GM18508 (cell line): ENCODE measurements around the gene HMX1.

Experiments used
- ATAC-seq: cut with Tn5 transposase; IDR thresholded peaks from one replicate; pipeline ENCODE4 v1.9.1; 2021; ENCODE audit warnings: moderate number of reproducible peaks; ENCODE audit not compliant: insufficient read depth, unreplicated experiment

Gene HMX1

DNA sequence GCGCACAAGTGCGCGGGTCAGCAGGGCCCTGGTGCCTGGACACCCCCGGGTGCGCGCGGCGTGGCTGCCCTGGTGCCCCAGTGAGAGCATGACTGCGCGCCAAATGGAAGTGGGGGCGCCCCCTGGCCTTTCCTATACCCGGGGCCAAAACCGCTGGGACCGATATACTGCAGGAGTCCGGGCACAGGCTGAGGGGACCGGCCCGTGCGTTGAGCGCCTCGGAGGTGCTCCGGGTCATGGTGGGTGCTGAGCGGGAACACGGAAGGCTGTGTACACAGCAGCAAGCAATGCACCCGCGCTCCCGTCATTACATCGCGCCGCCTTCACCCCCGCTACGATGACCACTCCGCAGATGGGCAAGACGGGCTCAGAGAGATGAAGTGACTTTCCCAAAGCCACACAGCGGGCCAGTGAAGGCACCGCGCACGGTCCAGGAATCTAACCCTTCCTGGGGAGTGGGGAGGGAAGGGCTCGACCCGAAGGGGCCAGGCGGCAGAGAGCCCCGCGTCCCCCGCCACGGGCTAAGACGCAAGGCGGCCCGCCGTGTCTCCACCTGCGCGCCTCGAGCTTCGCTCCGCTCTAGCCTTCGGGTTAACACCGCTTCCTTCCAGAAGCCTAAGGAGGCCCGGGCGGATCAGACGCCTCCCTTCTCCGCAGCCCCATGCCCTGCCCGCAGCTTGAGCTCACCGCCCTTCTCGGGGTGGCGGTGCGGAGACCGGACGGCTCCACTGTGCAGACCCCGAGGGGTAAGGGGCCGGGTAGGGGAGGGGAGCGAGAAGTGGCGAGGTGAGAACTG lies 11.3 kb downstream of the HMX1 start:
- ATAC-seq, result no peak

DNA sequence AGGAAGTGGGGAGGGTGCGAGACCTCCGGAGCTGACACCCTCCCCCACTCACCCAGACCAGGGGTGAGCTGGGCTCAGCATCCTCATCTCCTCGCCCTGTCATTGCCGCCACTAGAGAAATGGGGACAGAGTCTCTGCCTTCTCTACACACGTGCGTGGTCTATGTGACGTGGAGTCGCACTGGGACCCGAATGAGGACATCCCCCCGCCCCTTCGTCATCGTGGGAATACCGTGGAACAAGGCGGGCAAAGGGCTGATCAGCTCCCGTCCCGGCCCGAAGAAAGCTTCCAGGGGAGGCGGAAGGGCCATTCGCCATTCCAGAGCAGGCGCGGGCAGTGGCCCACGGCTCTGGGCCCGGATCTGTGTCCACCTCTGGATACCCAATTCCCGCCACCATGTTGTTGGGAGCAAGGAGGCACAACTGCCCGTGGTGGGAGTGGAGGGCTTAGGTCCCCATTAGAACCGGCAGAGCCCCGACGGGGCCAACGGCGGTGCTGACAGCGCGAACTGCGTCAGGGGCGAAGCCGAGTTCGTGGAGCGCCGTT lies 12.0 kb downstream of the HMX1 start:
- ATAC-seq, result no peak

DNA sequence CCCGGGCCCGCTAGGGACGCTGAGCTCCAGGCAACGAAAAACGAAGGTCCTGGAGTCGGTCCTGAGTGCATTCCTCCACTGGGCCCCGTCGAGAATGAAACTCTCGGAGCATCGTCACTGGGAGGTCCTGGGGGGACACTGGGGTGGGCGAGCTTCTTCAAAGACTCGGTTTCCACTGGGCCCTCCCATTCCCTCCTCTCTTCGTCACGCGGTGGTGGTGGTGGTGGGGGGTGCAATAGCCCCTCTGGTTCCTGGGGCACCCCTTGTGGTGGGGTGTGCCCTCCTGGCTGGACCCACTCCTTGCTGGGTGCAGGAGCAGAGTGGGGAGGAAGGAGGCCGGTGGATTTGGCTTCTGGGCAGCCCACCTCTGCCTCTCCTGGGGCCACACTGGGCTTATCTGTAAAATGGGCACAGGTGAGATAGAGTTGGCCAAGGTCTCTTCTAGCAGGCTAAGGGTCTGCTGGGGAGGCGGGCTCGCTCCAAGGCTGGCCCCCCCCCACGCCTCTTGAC lies 12.9 kb downstream of the HMX1 start:
- no peak for ATAC-seq

DNA sequence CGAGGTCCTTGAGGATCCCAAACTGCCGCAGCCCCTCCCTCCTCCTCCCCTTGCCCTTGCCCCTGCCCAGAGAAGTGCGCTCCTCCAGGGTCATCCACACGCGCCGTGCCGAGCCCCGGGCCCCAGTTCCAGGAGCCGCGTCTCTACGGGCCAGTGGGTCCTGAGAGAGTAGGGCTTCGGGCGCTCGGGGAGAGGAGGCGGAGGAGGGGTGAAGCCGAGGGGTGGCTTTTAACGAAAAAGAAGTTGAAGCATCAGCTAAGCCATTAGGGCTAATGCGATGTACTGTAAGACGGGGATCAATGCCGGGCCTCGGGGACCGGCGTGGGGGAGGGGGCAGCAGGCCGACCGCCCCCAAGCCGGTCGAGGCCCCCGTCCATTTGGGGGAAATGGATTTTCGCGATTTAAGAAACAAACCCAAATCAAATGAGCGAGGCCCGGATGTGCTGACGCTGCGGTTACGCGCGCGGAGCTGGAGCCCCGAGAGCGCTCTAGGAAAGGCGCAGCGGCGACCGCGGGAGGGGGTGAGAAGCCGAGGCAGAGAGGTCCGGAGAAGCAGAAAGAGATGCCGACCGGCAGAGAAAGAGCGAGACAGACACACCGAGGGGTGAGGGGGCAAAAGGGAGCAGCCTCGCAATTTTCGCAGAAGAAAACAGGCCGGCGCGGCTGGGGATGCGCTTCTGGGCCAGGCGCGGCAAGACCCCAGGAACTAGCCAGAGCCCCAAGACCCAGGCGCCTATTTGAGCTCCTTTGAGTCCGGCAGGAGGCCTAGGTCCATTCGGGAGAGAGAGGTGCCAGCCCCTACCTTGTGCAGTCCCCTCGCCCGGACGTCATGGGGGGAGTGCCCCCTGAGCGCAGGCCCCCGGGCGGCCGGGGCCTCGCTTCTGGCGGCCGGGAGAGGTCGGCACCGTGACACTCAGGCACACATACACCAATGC lies 13.6 kb downstream of the HMX1 start:
- no peak for ATAC-seq

DNA sequence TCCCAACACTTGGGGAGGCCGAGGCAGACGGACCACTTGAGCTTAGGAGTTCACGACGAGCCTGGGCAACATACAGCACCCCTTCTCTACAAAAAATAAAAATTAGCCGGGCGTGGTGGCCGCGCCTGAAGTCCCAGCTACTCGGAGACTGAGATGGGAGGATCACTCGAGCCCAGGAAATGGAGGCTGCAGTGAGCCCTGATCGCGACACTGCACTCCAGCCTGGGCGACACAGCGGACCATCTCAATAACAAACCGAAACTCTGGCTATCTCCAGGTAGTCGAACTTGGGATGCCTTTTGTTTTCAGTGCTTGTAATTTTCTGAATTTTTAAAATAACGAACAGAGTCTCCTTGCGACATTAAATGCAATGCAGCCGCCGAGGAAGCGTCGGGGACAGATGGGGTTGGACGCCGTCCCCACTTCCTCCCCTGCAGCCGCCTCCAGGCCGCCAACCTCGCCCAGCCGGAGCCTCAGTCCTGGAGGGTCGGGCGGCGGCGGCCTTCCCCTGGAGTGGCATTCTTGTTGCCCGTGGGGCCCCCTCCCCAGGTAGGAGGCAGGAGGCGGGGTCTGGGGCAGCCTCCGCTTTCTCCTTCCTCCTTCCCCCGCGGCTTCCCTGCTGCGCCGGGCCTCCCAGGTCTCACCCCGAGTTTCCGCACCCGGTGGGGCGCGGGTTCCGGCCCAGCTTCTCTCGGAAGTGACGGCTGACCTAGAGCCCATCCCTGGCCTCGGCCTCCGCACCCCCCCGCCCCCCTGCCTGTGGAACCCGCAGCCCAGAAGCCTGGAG lies 14.6 kb downstream of the HMX1 start:
- ATAC-seq, result no peak

DNA sequence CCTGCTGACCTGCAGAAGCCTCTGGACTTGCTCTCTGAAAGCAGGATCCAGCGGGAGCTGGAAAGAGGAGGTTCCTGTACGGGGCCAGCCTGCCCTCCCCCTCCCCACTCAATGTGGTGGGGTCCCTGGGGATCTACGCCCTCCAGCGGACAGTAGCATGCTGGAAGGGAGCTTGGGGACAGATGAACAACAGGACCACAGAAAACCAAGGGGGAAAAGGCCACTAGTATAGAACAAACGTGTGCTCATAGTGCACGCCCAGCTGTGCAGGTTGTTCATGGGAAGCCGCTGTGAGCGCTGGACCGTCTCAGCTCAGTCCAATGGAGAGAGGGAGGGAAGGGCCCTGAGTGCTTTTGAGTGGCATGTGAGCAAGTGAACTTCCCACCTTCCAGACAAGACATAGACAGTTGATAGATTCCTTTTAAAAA lies 15.8 kb downstream of the HMX1 start:
- ATAC-seq, result no peak

DNA sequence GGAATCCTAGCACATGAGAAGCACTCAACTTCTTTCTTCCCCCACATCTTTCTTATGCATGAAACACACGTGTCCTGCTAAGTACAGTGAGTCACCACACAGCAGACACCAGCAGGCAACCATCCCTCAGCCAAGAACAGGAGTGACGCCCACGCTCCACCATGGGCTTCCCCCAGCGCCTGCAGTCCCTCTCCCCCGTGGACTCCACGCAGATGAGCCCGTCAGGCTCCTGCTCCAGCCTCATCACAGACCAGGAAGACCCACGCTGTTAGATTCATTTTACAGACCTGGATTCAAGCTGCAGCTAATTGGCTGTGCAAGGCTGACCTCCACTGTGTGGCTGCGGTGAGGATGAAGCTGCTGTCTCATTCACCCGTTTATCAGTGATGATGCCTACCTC lies 16.7 kb downstream of the HMX1 start:
- no peak for ATAC-seq

DNA sequence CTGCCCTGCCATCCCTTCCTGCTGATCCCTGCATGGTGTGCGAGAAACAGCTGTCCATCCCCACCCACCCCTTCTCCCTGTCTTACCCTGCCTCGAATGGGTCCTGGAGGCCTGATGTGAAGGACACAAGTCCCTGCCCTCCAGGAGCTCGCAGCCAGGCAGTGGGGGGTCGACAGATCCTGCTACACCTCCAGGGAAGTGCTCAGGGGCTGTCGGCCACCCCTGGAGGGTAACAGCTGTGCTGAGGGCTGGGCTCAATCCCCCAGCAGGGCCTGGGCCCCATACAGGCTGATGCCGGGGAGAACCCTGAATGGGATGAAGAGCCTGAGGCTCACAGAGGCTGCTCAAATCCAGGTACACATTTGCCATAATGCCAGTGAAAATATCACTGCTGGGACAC lies 17.6 kb downstream of the HMX1 start:
- ATAC-seq, result no peak

DNA sequence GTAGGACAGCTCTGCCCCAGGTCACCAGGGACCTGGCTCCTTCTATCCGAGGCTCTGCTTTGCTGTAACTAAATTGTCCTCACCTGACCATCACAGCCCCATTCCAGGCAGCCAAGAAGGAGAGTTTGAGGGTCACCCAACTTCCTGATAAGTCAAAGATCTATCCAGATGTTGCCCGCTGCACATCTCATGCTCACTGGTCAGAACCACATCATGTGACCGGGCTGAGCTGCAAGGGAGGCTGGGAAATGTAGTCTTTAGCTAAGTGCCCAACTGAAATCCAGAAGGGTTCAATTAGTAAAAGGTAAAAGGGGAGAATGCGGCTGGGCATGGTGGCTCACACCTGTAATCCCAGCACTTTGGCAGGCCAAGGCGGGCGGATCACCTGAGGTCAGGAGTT lies 18.4 kb downstream of the HMX1 start:
- no peak for ATAC-seq

DNA sequence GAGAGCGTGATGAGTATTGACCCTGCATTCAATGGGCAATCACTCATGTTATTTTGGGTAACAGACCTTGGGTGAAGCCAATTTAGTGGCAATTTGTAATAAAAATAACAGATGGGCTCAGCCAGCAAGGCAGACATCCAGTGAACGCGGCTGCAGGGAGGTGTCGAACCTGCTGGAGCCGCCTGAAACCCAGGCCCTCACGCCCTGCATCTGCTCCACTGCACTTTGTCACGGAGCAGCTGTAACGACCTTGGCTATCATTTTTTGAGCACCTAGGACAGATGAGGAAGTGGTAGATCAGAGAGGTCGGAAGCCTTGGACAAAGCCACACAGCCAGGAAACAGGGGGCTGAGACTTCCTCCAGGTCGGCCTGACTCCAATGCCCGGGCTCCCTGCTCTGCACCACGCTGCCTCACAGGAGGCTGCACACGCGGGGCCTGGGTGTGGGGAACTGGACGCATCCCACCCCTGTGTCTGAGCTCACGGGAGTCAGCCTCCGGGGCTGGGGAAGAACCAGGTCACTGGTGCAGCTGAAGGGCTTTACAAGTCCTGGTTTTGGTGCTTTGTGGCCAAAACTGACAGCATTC lies 19.4 kb downstream of the HMX1 start:
- no peak for ATAC-seq

DNA sequence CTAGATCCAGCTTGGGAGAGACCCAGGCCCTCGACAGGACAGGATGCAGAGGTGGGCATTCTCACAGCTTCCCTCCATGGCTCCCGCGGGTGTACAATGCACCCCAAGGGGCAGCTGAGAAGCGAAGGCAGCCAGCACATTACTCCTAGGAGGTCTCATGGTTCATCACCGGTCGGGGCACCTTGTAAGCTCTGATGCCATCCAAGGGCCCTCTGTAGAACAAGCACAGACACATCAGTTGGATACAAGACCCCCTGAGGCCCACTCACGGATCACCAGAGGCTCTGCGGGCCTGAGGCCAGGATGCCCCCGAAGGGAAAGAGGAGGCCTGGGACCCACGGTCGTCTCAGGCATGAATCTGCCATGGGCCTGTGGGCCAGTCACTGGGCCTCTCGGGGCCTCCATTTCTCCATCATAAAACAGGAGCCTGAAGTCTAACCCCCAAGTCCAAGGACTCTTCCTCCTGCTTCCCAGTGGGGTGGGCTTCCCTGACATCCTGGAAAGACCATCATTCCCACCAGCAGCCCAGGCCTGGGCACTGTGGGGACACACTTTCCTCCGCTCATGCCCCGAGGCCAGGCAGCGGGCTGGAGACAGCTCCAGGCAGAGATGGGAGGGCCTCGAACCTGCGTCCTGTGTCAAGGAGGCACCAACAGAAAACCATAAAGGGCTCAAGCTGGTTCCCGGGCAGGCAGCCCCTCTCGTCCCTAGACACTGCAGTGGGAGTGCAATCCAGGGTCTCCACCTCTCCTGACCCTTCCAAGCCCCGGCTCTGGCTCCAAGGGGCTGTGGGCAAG lies 20.1 kb downstream of the HMX1 start:
- no peak for ATAC-seq

DNA sequence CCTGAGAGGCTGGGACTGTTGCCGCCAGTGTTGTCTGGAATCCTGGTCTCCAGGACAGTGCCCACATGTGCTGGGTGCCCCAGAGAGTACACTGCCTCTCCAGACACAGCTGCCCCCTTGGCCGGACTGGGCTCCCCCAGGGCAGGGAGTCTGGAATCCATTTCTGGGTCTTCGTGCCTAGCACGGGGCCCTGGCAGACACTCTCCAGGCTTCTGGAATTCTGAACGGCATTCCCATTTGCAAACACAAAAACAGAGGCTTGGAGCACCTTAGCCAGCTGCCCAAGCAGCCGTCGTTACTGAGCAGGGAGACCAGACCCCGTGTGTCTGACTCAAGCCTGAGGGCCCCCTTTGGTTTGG lies 20.8 kb downstream of the HMX1 start:
- ATAC-seq, result no peak

DNA sequence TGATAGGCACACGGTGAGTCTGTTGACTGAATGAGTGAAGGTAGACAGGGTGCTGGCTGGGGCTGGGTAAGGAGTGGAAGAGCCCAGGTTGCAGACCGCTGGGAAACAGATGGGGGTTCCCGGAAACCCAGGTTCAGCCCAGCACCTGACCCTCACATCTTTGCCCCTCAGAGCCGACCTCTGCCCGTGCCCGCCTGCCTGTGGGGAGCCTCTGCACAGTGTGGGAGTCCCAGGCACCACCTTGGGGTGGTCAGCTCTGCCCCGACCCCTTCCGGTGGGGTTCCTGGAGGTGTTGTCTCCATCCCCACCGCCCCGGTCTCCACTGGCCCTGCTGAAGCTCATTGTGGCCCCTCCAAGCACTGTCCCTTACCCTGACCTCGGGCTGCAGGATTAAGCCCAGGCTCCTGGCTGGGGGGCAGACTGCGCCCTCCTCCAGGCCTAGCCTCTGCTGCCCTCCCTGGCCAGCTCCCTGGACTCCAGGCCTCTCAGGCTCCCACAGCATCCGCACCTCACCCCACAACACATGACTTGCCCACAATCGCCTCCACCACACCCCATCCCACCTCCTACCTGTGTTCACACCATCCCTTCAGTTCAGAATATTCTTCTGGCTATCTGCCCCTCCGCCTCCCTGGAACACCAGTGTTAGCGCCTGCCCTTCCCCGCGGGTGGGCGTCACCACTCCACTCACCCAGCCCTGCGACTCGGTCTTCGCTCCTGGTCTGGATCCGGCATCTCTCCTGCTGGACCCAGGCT lies 21.4 kb downstream of the HMX1 start:
- ATAC-seq, result no peak

DNA sequence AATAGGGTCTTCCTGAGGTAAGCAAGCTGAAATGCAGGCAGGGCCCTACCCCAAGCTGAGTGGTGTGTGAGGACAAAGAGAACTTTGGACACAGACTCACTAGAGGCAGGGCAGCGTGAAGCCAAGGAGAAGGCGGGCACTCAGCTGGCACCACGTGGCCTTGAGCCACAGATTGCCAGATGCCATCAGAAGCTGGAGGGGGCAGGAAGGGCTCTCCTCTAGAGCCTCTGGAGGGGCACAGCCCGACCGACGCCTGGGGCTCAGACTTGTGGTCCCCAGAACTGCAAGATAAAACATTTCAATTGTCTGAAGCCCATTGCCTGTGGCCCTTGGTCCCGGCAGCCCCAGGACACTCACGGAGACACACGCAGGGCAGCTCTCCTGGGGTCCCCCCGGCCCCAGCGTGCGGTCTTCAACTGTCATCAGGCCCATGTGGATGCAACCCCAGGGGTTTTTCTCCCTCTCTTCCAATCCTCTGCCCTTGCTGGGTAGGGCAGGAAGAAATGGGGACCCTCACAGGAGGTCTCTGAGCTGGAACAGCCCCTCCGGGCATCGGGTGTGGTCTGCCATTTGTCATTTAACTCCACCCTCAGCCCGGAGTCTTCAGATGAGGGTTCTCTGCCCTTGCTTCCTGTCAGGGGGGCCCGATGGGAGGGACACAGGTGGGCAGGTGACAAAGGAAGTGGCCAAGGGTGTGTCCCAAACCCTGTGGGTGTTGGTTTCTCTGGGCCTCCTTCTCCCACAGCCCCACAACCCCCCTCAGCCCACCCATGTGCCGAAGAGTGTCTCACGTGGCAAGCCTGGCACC lies 22.2 kb downstream of the HMX1 start:
- ATAC-seq, result no peak

DNA sequence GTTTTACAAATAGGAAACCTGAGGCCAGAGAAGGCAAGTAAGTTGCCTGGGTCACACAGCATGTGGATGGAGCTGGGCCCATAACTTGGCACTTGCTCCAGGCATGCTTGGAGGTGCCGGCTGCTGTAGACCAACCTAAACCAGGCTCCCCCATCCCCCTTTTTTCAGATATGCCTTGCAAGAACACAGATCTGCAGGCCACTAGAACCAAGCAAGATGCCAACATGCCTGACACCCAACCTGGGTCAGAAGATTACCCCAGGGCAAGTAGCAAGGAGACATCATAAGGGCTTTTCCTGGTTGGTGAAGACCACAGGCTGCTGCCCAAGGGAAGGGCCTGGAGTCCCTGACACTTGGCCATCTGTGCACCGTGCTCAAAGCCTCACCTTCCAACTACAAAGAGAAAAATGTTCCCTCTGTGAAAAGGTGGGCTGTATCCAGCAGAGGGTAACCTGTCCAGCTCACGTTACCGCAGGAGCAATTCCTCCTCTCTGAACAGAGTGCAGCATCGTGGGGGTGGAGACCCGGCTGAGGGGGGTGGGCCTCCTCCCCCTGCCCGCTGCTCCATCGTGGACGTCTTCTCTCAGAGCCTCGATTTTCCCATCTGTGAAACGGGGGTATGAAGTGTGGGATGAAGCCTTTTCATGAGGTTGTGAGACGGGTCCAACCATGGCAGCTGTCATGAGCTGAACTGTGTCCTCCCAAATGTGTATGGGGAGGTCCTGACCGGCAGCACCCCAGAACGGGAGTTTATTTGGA lies 23.0 kb downstream of the HMX1 start:
- no peak for ATAC-seq

DNA sequence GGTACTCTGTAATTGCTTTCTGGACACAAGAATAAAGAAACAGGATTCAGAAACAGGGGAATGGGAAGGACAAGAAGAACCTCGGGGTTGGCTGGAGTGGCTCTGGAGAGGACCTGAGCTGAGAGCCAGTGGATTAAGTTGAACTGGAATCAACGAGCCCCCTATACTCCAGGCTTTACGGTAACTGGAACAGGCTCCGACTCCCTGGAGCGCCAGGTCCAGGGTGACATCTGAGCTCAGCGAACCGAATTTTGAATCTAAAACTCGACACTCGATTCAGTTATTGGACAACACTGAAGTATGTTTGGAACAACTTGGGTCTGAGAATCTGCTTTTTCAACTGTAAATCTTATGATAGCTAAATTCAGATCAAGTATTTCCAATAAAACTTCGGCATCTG lies 23.9 kb downstream of the HMX1 start:
- no peak for ATAC-seq

DNA sequence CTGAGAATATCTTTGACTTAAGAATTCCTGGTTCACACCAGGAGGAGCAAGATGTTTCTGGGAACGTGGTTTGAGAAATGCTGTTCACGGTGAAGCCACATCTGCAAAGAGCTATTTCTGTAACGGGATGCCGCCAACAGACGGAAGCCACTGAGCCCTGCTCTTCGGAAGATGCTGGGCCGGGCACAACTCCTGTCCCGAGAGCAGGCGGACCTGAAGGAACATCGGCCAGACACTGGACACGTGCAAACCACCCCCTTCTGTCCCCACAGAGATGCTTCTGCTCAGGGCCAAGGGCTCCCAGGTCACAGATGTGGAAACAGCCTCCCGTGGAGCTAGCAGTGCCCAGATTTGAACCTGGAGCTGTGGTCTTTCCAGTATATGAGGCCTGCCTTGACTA lies 24.3 kb downstream of the HMX1 start:
- no peak for ATAC-seq
